Dermis blood vessel endothelial cell (primary cell): ENCODE results near the gene TRIM52. TPM values are rescaled to one million over a fixed set of nuclear protein-coding genes. Genes with fewer than 3 reads are reported as not detected.
"Not testable (repeated sequence)": the region's sequence is repeated elsewhere in the genome, so short reads cannot be mapped to it uniquely, and the experiment has no call there.

Experiments used
- DNase-seq: peaks from one replicate; pipeline ENCODE4 v3.0.0; 2010
- total RNA-seq: library from RNA; depleted of rRNA; stranded (reverse); fragments of >200 nt; gene quantifications from 2 replicates; pipeline ENCODE4 v1.2.3, GENCODE V29; 2014

The TRIM52 gene
- total RNA-seq, 1 donor from 2014 or later: 8.8 TPM

- no peak for DNase-seq
Measured at GRCh38 chr5:181212080-181212479, 48.9 kb downstream of the TRIM52 start.

- DNase-seq: no peak
Measured at GRCh38 chr5:181211208-181211607, 49.7 kb downstream of the TRIM52 start.

GRCh38 chr5:181210698-181211097 is 50.2 kb downstream of the TRIM52 start:
- DNase-seq: not testable (repeated sequence)

GRCh38 chr5:181210148-181210547 is 50.8 kb downstream of the TRIM52 start:
- DNase-seq: not testable (repeated sequence)

GRCh38 chr5:181209006-181209405 is 51.9 kb downstream of the TRIM52 start:
- not testable (repeated sequence) for DNase-seq

- DNase-seq: no peak
Measured at GRCh38 chr5:181207960-181208253, 53.0 kb downstream of the TRIM52 start.

GRCh38 chr5:181207214-181207959 is 53.6 kb downstream of the TRIM52 start:
- DNase-seq: peak; percentile 90

- DNase-seq: peak; percentile 34
Measured at GRCh38 chr5:181205761-181206649, 54.9 kb downstream of the TRIM52 start.

Other genes starting within 250 kb of the TRIM52 start
- 0.05 and 0.17 TPM in 2 replicates for gene BTNL9, start 220.9 kb downstream of the TRIM52 start, total RNA-seq
- not detected in 2 replicates for gene OR2V1, start 130.0 kb downstream of the TRIM52 start, total RNA-seq
- not detected in 2 replicates for gene OR2V2, start 113.6 kb downstream of the TRIM52 start, total RNA-seq
- 2.7 and 5.2 TPM in 2 replicates for gene TRIM7, start 55.9 kb downstream of the TRIM52 start, total RNA-seq
- gene TRIM41, start 37.9 kb downstream of the TRIM52 start, total RNA-seq: 9.0 and 9.2 TPM in 2 replicates
- 4,132 and 4,370 TPM in 2 replicates for gene RACK1, start 17.2 kb downstream of the TRIM52 start, total RNA-seq
- gene OR4F3, start 106.1 kb upstream of the TRIM52 start, total RNA-seq: not detected in 2 replicates